ENCODE data around the gene AK3. TPM values are rescaled to one million over a fixed set of nuclear protein-coding genes. Genes with fewer than 3 reads are reported as not detected.
"Not testable (repeated sequence)": the region's sequence is repeated elsewhere in the genome, so short reads cannot be mapped to it uniquely, and the experiment has no call there.

Gene AK3
- total RNA-seq, 1 experiment from 2014 or later: 61.0 TPM

GRCh38 chr9:4784403-4784802 is 43.4 kb upstream of the AK3 start:
- Mint-ChIP-seq H3K9me3 (ENCODE audit: unreplicated experiment) (no peaks in the 10 kb centered on the region), H3K27me3 (ENCODE audit: insufficient read depth, unreplicated experiment) (no peaks in the 10 kb centered on the region), H3K4me3 (ENCODE audit: unreplicated experiment) (no peak overlapping the region), H3K4me1 (ENCODE audit: insufficient read depth, unreplicated experiment) (peaks cover 7% of the 10 kb centered on the region), H3K36me3 (ENCODE audit: insufficient read depth, unreplicated experiment) (no peaks in the 10 kb centered on the region), H3K27ac (ENCODE audit: low read depth, unreplicated experiment) (no peak overlapping the region)
- intact Hi-C loops (cut with micrococcal nuclease): no loop called here
- ChIA-PET CTCF (interaction anchor here (0.8 to 3.5 kb wide), 6 partner anchors 22 to 1112 kb away, joined by 3 to 25 read pairs (median 4); partner anchors contain the start of gene JAK2), POLR2A (interaction anchor here (0.9 to 2.4 kb wide), 6 partner anchors 9 to 200 kb away, joined by 4 to 15 read pairs (median 4); partner anchors contain the start of genes JAK2 and RCL1)
- no TSS peak for BruUV-seq (replicated peaks)
- TF ChIP-seq CTCF (IDR thresholded peaks at IDR 0.05; ENCODE audit: unreplicated experiment): no peak
- no peak for DNase-seq (ENCODE audit: unreplicated experiment)

- DNase-seq (ENCODE audit: unreplicated experiment): peak; percentile 55
- H3K9me3 Mint-ChIP-seq (ENCODE audit: unreplicated experiment); intact Hi-C loops (cut with micrococcal nuclease); H3K27me3 Mint-ChIP-seq (ENCODE audit: insufficient read depth, unreplicated experiment); BruUV-seq (replicated peaks); H3K36me3 Mint-ChIP-seq (ENCODE audit: insufficient read depth, unreplicated experiment); H3K4me3 Mint-ChIP-seq (ENCODE audit: unreplicated experiment); H3K4me1 Mint-ChIP-seq (ENCODE audit: insufficient read depth, unreplicated experiment): not testable (repeated sequence)
- peak overlapping the region; percentile 1 for H3K27ac Mint-ChIP-seq (ENCODE audit: low read depth, unreplicated experiment)
- CTCF ChIA-PET: interaction anchor here (0.8 to 3.5 kb wide), 5 partner anchors 13 to 203 kb away, joined by 3 to 25 read pairs (median 3); partner anchors contain the start of gene JAK2
- POLR2A ChIA-PET: interaction anchor here (0.8 to 2.4 kb wide), 4 partner anchors 9 to 40 kb away, joined by 3 to 15 read pairs (median 5); partner anchors contain the start of gene RCL1
These were observed 42.2 kb upstream of the AK3 start for GRCh38 chr9:4783191-4783590.

- Mint-ChIP-seq H3K4me3 (ENCODE audit: unreplicated experiment) (no peak overlapping the region), H3K27me3 (ENCODE audit: insufficient read depth, unreplicated experiment) (no peaks in the 10 kb centered on the region), H3K27ac (ENCODE audit: low read depth, unreplicated experiment) (no peak overlapping the region), H3K9me3 (ENCODE audit: unreplicated experiment) (no peaks in the 10 kb centered on the region), H3K36me3 (ENCODE audit: insufficient read depth, unreplicated experiment) (no peaks in the 10 kb centered on the region), H3K4me1 (ENCODE audit: insufficient read depth, unreplicated experiment) (peaks cover 7% of the 10 kb centered on the region)
- CTCF ChIA-PET: interaction anchor here (0.7 to 3.5 kb wide), 3 partner anchors 19 to 208 kb away, joined by 3 to 25 read pairs (median 17); no protein-coding TSS in a partner anchor
- POLR2A ChIA-PET: interaction anchor here (1.5 kb wide), 1 partner anchor 11 kb away, joined by 6 read pairs; the partner anchor contains the start of gene RCL1
- no peak for DNase-seq (ENCODE audit: unreplicated experiment)
- no peak for TF ChIP-seq CTCF (IDR thresholded peaks at IDR 0.05; ENCODE audit: unreplicated experiment)
- BruUV-seq (replicated peaks): no TSS peak
- intact Hi-C loops (cut with micrococcal nuclease): no loop called here
These were observed 40.4 kb upstream of the AK3 start for GRCh38 chr9:4781408-4781807.

GRCh38 chr9:4780651-4781050 is 39.6 kb upstream of the AK3 start:
- ChIA-PET POLR2A (interaction anchor here (1.5 kb wide), 1 partner anchor 12 kb away, joined by 6 read pairs; the partner anchor contains the start of gene RCL1), CTCF (interaction anchor here (0.7 to 3.2 kb wide), 2 partner anchors 22 to 208 kb away, joined by 3 to 17 read pairs; no protein-coding TSS in a partner anchor)
- Mint-ChIP-seq H3K4me1 (ENCODE audit: insufficient read depth, unreplicated experiment) (peaks cover 7% of the 10 kb centered on the region), H3K27ac (ENCODE audit: low read depth, unreplicated experiment) (no peak overlapping the region), H3K4me3 (ENCODE audit: unreplicated experiment) (no peak overlapping the region), H3K36me3 (ENCODE audit: insufficient read depth, unreplicated experiment) (no peaks in the 10 kb centered on the region), H3K9me3 (ENCODE audit: unreplicated experiment) (no peaks in the 10 kb centered on the region), H3K27me3 (ENCODE audit: insufficient read depth, unreplicated experiment) (no peaks in the 10 kb centered on the region)
- intact Hi-C loops (cut with micrococcal nuclease): no loop called here
- peak; percentile 17 for DNase-seq (ENCODE audit: unreplicated experiment)
- no TSS peak for BruUV-seq (replicated peaks)
- no peak for TF ChIP-seq CTCF (IDR thresholded peaks at IDR 0.05; ENCODE audit: unreplicated experiment)

- H3K4me3 Mint-ChIP-seq (ENCODE audit: unreplicated experiment); H3K4me1 Mint-ChIP-seq (ENCODE audit: insufficient read depth, unreplicated experiment); POLR2A ChIA-PET; BruUV-seq (replicated peaks); DNase-seq (ENCODE audit: unreplicated experiment); intact Hi-C loops (cut with micrococcal nuclease); H3K9me3 Mint-ChIP-seq (ENCODE audit: unreplicated experiment); H3K27ac Mint-ChIP-seq (ENCODE audit: low read depth, unreplicated experiment); H3K36me3 Mint-ChIP-seq (ENCODE audit: insufficient read depth, unreplicated experiment); H3K27me3 Mint-ChIP-seq (ENCODE audit: insufficient read depth, unreplicated experiment): not testable (repeated sequence)
- CTCF ChIA-PET: interaction anchor here (1.4 kb wide), 1 partner anchor 13 kb away, joined by 4 read pairs; no protein-coding TSS in a partner anchor
These were observed 34.0 kb upstream of the AK3 start for GRCh38 chr9:4774958-4775357.
